IPS-NIHi11 (cell line): ENCODE data around the gene SLC12A9.
"Not testable (repeated sequence)": the region's sequence is repeated elsewhere in the genome, so short reads cannot be mapped to it uniquely, and the experiment has no call there.

Experiments used
- DNase-seq: peaks from one replicate; pipeline ENCODE4 v3.0.0; 2012; ENCODE audit warnings: mixed read lengths, low spot score

SLC12A9 gene

GRCh38 chr7:100825751-100826513 is 26.6 kb upstream of the SLC12A9 start:
- DNase-seq = peak; percentile 32

GRCh38 chr7:100826514-100827329 is 25.8 kb upstream of the SLC12A9 start:
- peak; percentile 34 for DNase-seq

GRCh38 chr7:100827330-100828226 is 24.9 kb upstream of the SLC12A9 start, which contains the start of gene EPHB4:
Gene EPHB4 (minus strand): TSS chr7:100827523. CDS start chr7:100827030, 493 bp downstream.
- DNase-seq = peak; percentile 87

GRCh38 chr7:100829150-100829716 is 23.3 kb upstream of the SLC12A9 start:
- DNase-seq = peak; percentile 11

GRCh38 chr7:100830396-100830795 is 22.1 kb upstream of the SLC12A9 start:
- no peak for DNase-seq

- no peak for DNase-seq
Observed at GRCh38 chr7:100832281-100832633, 20.3 kb upstream of the SLC12A9 start.

- DNase-seq = peak; percentile 80
Observed at GRCh38 chr7:100835903-100836811, 16.4 kb upstream of the SLC12A9 start.

GRCh38 chr7:100836812-100837098 is 15.8 kb upstream of the SLC12A9 start:
- no peak for DNase-seq

- DNase-seq = peak; percentile 84
Observed at GRCh38 chr7:100837099-100837836, 15.2 kb upstream of the SLC12A9 start.

GRCh38 chr7:100839361-100839760 is 13.2 kb upstream of the SLC12A9 start:
- no peak for DNase-seq

- DNase-seq = no peak
Observed at GRCh38 chr7:100840470-100841100, 11.9 kb upstream of the SLC12A9 start.

GRCh38 chr7:100847360-100847759 is 5.2 kb upstream of the SLC12A9 start:
- DNase-seq = no peak

- DNase-seq = no peak
Observed at GRCh38 chr7:100854146-100854895, 1.8 kb downstream of the SLC12A9 start.

- not testable (repeated sequence) for DNase-seq
Observed at GRCh38 chr7:100854899-100855298, 2.4 kb downstream of the SLC12A9 start.

- DNase-seq = no peak
Observed at GRCh38 chr7:100855515-100855914, 3.0 kb downstream of the SLC12A9 start.

- no peak for DNase-seq
Observed at GRCh38 chr7:100856871-100857282, 4.4 kb downstream of the SLC12A9 start.

GRCh38 chr7:100859856-100860255 is 7.3 kb downstream of the SLC12A9 start:
- no peak for DNase-seq

- DNase-seq = no peak
Observed at GRCh38 chr7:100860702-100861615, 8.4 kb downstream of the SLC12A9 start.
